ENCODE results near the gene OSBPL10. TPM values are rescaled to one million over a fixed set of nuclear protein-coding genes. Genes with fewer than 3 reads are reported as not detected.

OSBPL10 gene
- total and polyA plus RNA-seq, 2 of the 8 experiments (the other 6 are each of a cell fraction or from before 2014, with no cell fraction given), result 26.2 to 86.7 TPM

DNA sequence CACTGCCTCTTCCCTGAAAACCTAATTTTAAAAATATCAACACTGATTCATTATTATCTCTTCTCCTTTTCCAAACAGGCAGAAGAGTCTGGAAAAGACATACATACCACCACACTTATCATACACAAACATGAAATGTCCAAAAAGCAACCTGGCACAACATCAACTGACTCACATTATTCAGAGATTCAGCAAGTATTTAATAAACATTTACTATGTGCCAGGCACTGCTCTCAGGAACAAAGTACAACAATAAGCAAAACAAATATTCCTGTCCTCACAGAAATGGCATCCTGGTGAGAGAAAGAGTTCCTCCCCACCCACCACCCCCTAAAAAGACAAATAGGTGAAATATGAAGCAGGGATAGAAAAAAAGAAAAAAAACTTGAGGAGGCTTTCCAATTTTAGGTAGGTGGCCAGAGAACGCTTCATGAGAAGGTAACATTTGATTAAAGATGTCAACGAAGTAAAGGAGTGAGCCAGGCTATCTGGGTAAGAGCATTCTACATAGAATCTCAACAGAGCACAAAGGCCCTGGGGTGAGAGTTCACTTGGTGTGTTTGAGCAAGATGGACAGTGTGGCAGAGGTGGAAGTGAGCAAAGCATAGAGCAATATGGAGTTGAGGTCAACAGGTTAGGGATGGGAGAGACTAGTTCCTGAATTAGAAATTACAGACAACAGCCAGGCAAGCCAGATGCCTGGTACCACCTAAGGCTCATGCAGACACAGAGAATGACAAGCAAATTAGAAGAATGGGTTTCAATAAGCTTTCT, 141.7 kb downstream of the OSBPL10 start (continued):
- TF ChIP-seq BACH1 (IDR thresholded peaks at IDR 0.05; ENCODE audit: low read length) (no peak), BRCA1 (IDR thresholded peaks at IDR 0.05; ENCODE audit: low read depth, low read length) (no peak), SIN3A (conservative IDR thresholded peaks at IDR 0.05 in 1 of 2, IDR thresholded peaks at IDR 0.05 in 1 of 2; ENCODE audit: low read depth in 1 of 2, low read length in 2 of 2) (no peak), CREB1 (IDR thresholded peaks at IDR 0.05) (no peak)
- TF ChIP-seq, protein P1, sequence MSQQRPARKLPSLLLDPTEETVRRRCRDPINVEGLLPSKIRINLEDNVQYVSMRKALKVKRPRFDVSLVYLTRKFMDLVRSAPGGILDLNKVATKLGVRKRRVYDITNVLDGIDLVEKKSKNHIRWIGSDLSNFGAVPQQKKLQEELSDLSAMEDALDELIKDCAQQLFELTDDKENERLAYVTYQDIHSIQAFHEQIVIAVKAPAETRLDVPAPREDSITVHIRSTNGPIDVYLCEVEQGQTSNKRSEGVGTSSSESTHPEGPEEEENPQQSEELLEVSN (IDR thresholded peaks at IDR 0.05), result no peak
